ENCODE measurements around the gene MYL10. TPM values are rescaled to one million over a fixed set of nuclear protein-coding genes. Genes with fewer than 3 reads are reported as not detected.

The MYL10 gene
- total RNA-seq, 1 experiment from 2014 or later = not detected

DNA sequence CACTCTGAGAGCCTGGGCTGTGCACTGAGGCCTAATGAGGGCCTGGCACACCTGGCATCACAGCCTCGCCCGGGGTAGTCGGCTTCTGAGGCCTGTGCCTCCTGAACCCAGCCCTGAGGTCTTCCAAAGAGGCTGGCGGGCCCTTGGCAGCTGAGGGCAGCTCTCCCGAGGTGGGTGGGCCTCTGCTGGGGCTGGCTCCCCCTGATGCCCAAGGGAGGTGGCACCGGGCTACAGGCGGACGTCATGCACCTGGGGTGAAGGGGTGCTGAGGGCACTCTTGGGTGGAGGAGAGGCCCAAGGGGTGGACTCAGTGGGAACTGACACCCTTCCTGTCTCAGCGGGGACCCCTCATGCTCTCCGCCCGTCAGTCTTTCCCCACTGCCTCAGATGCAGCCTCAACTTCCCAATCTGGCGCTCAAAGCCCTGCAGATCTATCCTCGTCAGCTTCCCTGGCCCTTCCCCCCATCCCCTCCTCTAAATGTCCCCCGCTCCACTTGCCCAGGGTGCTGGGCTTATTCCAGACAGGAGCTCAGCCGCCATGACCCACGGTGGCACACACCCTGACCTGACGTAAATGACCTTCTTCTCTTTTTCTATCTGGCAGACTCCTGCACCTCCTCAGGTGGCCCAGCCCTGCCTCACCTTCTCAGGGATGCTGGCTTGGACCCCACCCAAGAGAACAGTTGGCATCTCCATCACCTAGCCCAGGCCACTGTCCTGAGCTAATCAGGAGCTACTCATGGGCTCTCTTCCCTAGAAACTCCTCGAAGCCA, 38.2 kb downstream of the MYL10 start:
- H3F3A ChIP-seq (ENCODE audit: insufficient read depth, low read depth) = no peaks in the 10 kb centered on the region
- peaks cover 4% of the 10 kb centered on the region; the same call in 1 of the 2 replicates for H3K27me3 ChIP-seq (ENCODE audit: insufficient read depth, low read depth)
- H3K27ac ChIP-seq = no peak overlapping the region
- POLR2A ChIA-PET (ENCODE audit: unreplicated experiment) = no interaction called here
- no TSS peak for BruUV-seq (replicated peaks)
- H3K9me2 ChIP-seq (ENCODE audit: insufficient read depth) = no peaks in the 10 kb centered on the region
- H3K36me3 ChIP-seq (ENCODE audit: low read depth) = no peaks in the 10 kb centered on the region
- intact Hi-C loops (cut with micrococcal nuclease; ENCODE audit: unreplicated experiment) = no loop called here
- no peaks in the 10 kb centered on the region for H3K4me1 ChIP-seq (replicated peaks; ENCODE audit: insufficient read depth)
- no peak for DNase-seq
- H3K9me3 ChIP-seq (ENCODE audit: insufficient read depth, low read depth) = no peaks in the 10 kb centered on the region
- H2AFZ ChIP-seq = no peak overlapping the region
- H3K79me2 ChIP-seq (ENCODE audit: low read depth) = no peaks in the 10 kb centered on the region
- CTCF ChIA-PET = no interaction called here
- H3K4me3 ChIP-seq = no peak overlapping the region
- H4K20me1 ChIP-seq (ENCODE audit: insufficient read depth) = no peaks in the 10 kb centered on the region
- TF ChIP-seq EZH2 (IDR thresholded peaks at IDR 0.05; ENCODE audit: low read depth) = no peak
- TF ChIP-seq, protein P1, sequence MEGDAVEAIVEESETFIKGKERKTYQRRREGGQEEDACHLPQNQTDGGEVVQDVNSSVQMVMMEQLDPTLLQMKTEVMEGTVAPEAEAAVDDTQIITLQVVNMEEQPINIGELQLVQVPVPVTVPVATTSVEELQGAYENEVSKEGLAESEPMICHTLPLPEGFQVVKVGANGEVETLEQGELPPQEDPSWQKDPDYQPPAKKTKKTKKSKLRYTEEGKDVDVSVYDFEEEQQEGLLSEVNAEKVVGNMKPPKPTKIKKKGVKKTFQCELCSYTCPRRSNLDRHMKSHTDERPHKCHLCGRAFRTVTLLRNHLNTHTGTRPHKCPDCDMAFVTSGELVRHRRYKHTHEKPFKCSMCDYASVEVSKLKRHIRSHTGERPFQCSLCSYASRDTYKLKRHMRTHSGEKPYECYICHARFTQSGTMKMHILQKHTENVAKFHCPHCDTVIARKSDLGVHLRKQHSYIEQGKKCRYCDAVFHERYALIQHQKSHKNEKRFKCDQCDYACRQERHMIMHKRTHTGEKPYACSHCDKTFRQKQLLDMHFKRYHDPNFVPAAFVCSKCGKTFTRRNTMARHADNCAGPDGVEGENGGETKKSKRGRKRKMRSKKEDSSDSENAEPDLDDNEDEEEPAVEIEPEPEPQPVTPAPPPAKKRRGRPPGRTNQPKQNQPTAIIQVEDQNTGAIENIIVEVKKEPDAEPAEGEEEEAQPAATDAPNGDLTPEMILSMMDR (conservative IDR thresholded peaks at IDR 0.05) = no peak
- no peak overlapping the region for H3K4me2 ChIP-seq

DNA sequence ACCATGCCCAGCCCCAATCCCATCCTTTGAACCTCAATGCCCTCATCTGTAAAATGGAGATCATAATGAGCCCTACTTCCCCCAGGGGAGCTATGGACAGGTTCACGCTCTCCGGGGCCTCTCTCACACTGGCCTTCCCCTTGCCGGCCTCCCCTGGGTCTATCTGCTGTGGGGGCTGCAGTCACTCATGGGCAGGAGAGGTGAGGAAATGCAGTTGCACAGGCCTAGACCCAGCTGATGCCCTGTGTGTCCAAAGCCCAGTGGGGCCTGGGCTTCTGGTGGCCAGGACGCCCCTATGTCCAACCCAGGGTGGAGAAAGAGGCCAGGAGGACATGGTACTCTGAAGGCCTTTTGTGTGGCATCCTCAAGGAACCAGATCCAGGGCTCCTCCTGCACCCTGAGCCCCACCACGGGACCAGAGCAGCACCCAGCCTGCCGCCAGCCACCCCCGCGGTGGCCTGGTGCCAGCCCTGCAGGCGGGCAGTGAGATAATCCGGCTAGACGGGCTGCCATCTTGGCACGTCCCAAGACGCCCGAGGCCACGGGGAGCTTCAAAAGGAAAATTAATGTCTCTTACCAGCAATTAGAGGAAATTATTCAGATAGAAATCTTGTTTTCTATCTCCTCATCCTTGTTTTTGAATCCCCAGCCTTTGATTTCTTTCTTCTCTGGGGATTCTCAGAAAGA, 39.0 kb downstream of the MYL10 start:
- Histone ChIP-seq H3K27ac (no peak overlapping the region), H3K9me2 (ENCODE audit: insufficient read depth) (no peaks in the 10 kb centered on the region), H3K79me2 (ENCODE audit: low read depth) (no peaks in the 10 kb centered on the region), H3K4me3 (no peak overlapping the region), H3K4me2 (no peak overlapping the region), H2AFZ (no peak overlapping the region), H3K36me3 (ENCODE audit: low read depth) (no peaks in the 10 kb centered on the region), H3K27me3 (ENCODE audit: insufficient read depth, low read depth) (peaks cover 4% of the 10 kb centered on the region; the same call in 1 of the 2 replicates), H4K20me1 (ENCODE audit: insufficient read depth) (no peaks in the 10 kb centered on the region), H3K9me3 (ENCODE audit: insufficient read depth, low read depth) (no peaks in the 10 kb centered on the region), H3K4me1 (replicated peaks; ENCODE audit: insufficient read depth) (0 out of 2 replicates have a peak, but pooled peaks cover 2% of the 10 kb centered on the region), H3F3A (ENCODE audit: insufficient read depth, low read depth) (no peaks in the 10 kb centered on the region)
- TF ChIP-seq, protein P1 (conservative IDR thresholded peaks at IDR 0.05) = no peak
- TF ChIP-seq EZH2 (IDR thresholded peaks at IDR 0.05; ENCODE audit: low read depth) = no peak
- intact Hi-C loops (cut with micrococcal nuclease; ENCODE audit: unreplicated experiment) = no loop called here
- DNase-seq = no peak
- BruUV-seq (replicated peaks) = no TSS peak
- ChIA-PET POLR2A (ENCODE audit: unreplicated experiment) (no interaction called here), CTCF (no interaction called here)

DNA sequence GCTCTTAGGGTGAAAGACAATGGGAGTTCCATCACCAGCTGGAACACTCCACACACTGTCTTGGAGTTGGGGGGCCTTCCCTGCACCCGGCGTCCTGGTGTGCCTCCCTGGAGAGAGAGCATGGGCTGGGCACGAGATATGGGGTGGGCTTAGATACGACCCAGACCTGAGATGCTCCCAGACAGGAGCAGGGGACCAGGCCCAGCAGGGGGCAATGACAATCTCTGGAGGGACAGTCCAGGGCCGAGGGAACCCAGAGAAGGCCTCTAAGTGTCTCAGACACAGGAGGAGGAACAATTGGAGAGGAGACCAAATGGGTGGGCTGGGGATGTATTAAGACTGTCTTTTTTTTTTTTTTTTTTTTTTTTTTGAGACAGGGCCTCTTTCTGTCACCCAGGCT, 40.0 kb downstream of the MYL10 start:
- no peak overlapping the region for H3K4me3 ChIP-seq

More for the DNA sequence above, 40.0 kb downstream of the MYL10 start:
- H3K9me3 ChIP-seq (ENCODE audit: insufficient read depth, low read depth) = no peaks in the 10 kb centered on the region
- peaks cover 7% of the 10 kb centered on the region; the same call in 1 of the 2 replicates for H3K4me1 ChIP-seq (replicated peaks; ENCODE audit: insufficient read depth)
- 0 out of 2 replicates have a peak, but pooled peaks cover 3% of the 10 kb centered on the region for H3K27me3 ChIP-seq (ENCODE audit: insufficient read depth, low read depth)
- H2AFZ ChIP-seq = no peak overlapping the region
- H3K36me3 ChIP-seq (ENCODE audit: low read depth) = no peaks in the 10 kb centered on the region
- ChIA-PET POLR2A (ENCODE audit: unreplicated experiment) (no interaction called here), CTCF (interaction anchor here (0.7 kb wide), 1 partner anchor 95 kb away, joined by 9 read pairs; no protein-coding TSS in a partner anchor)
- H3K4me2 ChIP-seq = no peak overlapping the region
- H3K79me2 ChIP-seq (ENCODE audit: low read depth) = no peaks in the 10 kb centered on the region
- TF ChIP-seq, protein P1 (conservative IDR thresholded peaks at IDR 0.05) = no peak
- no peak for TF ChIP-seq EZH2 (IDR thresholded peaks at IDR 0.05; ENCODE audit: low read depth)
- intact Hi-C loops (cut with micrococcal nuclease; ENCODE audit: unreplicated experiment) = no loop called here
- H3K9me2 ChIP-seq (ENCODE audit: insufficient read depth) = no peaks in the 10 kb centered on the region
- H3K27ac ChIP-seq = no peak overlapping the region
- BruUV-seq (replicated peaks) = no TSS peak
- H4K20me1 ChIP-seq (ENCODE audit: insufficient read depth) = no peaks in the 10 kb centered on the region
- no peaks in the 10 kb centered on the region for H3F3A ChIP-seq (ENCODE audit: insufficient read depth, low read depth)
- no peak for DNase-seq
